ENCODE measurements around the gene IQCB1. TPM values are rescaled to one million over a fixed set of nuclear protein-coding genes. Genes with fewer than 3 reads are reported as not detected.

The IQCB1 gene
- total and polyA plus RNA-seq, 4 donors, result 2.8 to 14.0 (median 9.4) TPM

- no peaks in the 10 kb centered on the region for H3K9me3 ChIP-seq (ENCODE audit: control insufficient read depth in 4 of 4, low read length in 3 of 4)
- H3K27ac ChIP-seq (ENCODE audit: low read depth in 1 of 2, low read length in 2 of 2), result no peak overlapping the region
- H3K36me3 ChIP-seq (ENCODE audit: control insufficient read depth in 4 of 4, insufficient read depth in 3 of 4, low read depth in 1 of 4, low read length in 3 of 4), result peaks cover 0 to 3% (median 0%) of the 10 kb centered on the region in 4 donors
- 84% methylated on average over 1 of the region's 1 CpG for WGBS
- DNase-seq (ENCODE audit: low spot score), result no peak
- H3K4me3 ChIP-seq (ENCODE audit: low read depth in 1 of 3, low read length in 3 of 3), result no peak overlapping the region
- no peaks in the 10 kb centered on the region for H3K4me1 ChIP-seq (ENCODE audit: control insufficient read depth in 4 of 4, insufficient read depth in 4 of 4, low read length in 3 of 4)
- TF ChIP-seq FOXA2 (IDR thresholded peaks at IDR 0.05) (no peak), RXRA (IDR thresholded peaks at IDR 0.05) (no peak), NR2F2 (IDR thresholded peaks at IDR 0.05) (no peak), HNF4G (IDR thresholded peaks at IDR 0.05) (no peak), CTCF (IDR thresholded peaks at IDR 0.05; ENCODE audit: low read depth, low read length, missing input control) (no peak), MAX (IDR thresholded peaks at IDR 0.05) (no peak), SP1 (IDR thresholded peaks at IDR 0.05) (no peak), YY1 (IDR thresholded peaks at IDR 0.05) (no peak), GABPA (IDR thresholded peaks at IDR 0.05 in 1 of 2, conservative IDR thresholded peaks at IDR 0.05 in 1 of 2) (no peak), JUND (IDR thresholded peaks at IDR 0.05) (no peak), ATF3 (IDR thresholded peaks at IDR 0.05) (no peak)
- H3K9ac ChIP-seq (ENCODE audit: low read depth in 1 of 2, low read length in 2 of 2), result no peak overlapping the region
- no peaks in the 10 kb centered on the region for H3K27me3 ChIP-seq (ENCODE audit: control insufficient read depth in 4 of 4, insufficient read depth in 4 of 4, low read length in 3 of 4)
Observed at GRCh38 chr3:121871430-121871829, 36.6 kb upstream of the IQCB1 start.

- Histone ChIP-seq H3K27ac (ENCODE audit: low read depth in 1 of 2, low read length in 2 of 2) (no peak overlapping the region), H3K36me3 (ENCODE audit: control insufficient read depth in 4 of 4, insufficient read depth in 3 of 4, low read depth in 1 of 4, low read length in 3 of 4) (peaks cover 0 to 3% (median 0%) of the 10 kb centered on the region in 4 donors), H3K4me3 (ENCODE audit: low read depth in 1 of 3, low read length in 3 of 3) (no peak overlapping the region), H3K9ac (ENCODE audit: low read depth in 1 of 2, low read length in 2 of 2) (no peak overlapping the region), H3K9me3 (ENCODE audit: control insufficient read depth in 4 of 4, low read length in 3 of 4) (no peaks in the 10 kb centered on the region), H3K27me3 (ENCODE audit: control insufficient read depth in 4 of 4, insufficient read depth in 4 of 4, low read length in 3 of 4) (no peaks in the 10 kb centered on the region), H3K4me1 (ENCODE audit: control insufficient read depth in 4 of 4, insufficient read depth in 4 of 4, low read length in 3 of 4) (no peaks in the 10 kb centered on the region)
- DNase-seq (ENCODE audit: low spot score), result no peak
- no peak for TF ChIP-seq JUND (IDR thresholded peaks at IDR 0.05)
- TF ChIP-seq ATF3 (IDR thresholded peaks at IDR 0.05), result no peak
Observed at GRCh38 chr3:121870717-121871116, 35.9 kb upstream of the IQCB1 start.

- H3K9me3 ChIP-seq (ENCODE audit: control insufficient read depth in 4 of 4, low read length in 3 of 4), result no peaks in the 10 kb centered on the region
- DNase-seq (ENCODE audit: low spot score), result no peak
- no peak overlapping the region for H3K4me3 ChIP-seq (ENCODE audit: low read depth in 1 of 3, low read length in 3 of 3)
- no peaks in the 10 kb centered on the region for H3K27me3 ChIP-seq (ENCODE audit: control insufficient read depth in 4 of 4, insufficient read depth in 4 of 4, low read length in 3 of 4)
- WGBS, result 93% methylated on average over 2 of the region's 2 CpGs
- H3K9ac ChIP-seq (ENCODE audit: low read depth in 1 of 2, low read length in 2 of 2), result no peak overlapping the region
- no peak overlapping the region for H3K27ac ChIP-seq (ENCODE audit: low read depth in 1 of 2, low read length in 2 of 2)
- no peaks in the 10 kb centered on the region for H3K4me1 ChIP-seq (ENCODE audit: control insufficient read depth in 4 of 4, insufficient read depth in 4 of 4, low read length in 3 of 4)
- TF ChIP-seq SP1 (IDR thresholded peaks at IDR 0.05) (no peak), MAX (IDR thresholded peaks at IDR 0.05) (no peak), FOXA2 (IDR thresholded peaks at IDR 0.05) (no peak), EGR1 (IDR thresholded peaks at IDR 0.05; ENCODE audit: low read depth in 2 of 2) (no peak), HNF4G (IDR thresholded peaks at IDR 0.05) (no peak)
- no peaks in the 10 kb centered on the region for H3K36me3 ChIP-seq (ENCODE audit: control insufficient read depth in 4 of 4, insufficient read depth in 3 of 4, low read depth in 1 of 4, low read length in 3 of 4)
Observed at GRCh38 chr3:121869736-121870135, 34.9 kb upstream of the IQCB1 start.
